Left ventricle myocardium inferior (tissue), 1 donor: ENCODE results near the gene LGALS9C. TPM values are rescaled to one million over a fixed set of nuclear protein-coding genes. Genes with fewer than 3 reads are reported as not detected.
"Not testable (repeated sequence)": the region's sequence is repeated elsewhere in the genome, so short reads cannot be mapped to it uniquely, and the experiment has no call there.

ENCODE experiments used
- DNase-seq: peaks from one replicate; pipeline ENCODE4 v3.0.0-alpha.2; 2020
- H3K27ac ChIP-seq: fragments of 200-600 bp; replicated peaks from 2 replicates; pipeline ENCODE4 v1.8.0; 2021
- H3K27me3 ChIP-seq: fragments of 200-600 bp; 2 replicates; pipeline ENCODE4 v1.8.0; 2021; ENCODE audit warnings: low read depth
- H3K36me3 ChIP-seq: fragments of 200-600 bp; 2 replicates; pipeline ENCODE4 v1.8.0; 2021
- H3K4me1 ChIP-seq: fragments of 200-600 bp; 2 replicates; pipeline ENCODE4 v1.8.0; 2021
- H3K4me3 ChIP-seq: fragments of 200-600 bp; 2 replicates; pipeline ENCODE4 v1.8.0; 2021; ENCODE audit warnings: mild to moderate bottlenecking, moderate library complexity
- H3K9me3 ChIP-seq: fragments of 200-600 bp; replicated peaks from 2 replicates; pipeline ENCODE4 v1.8.0; 2021
- intact Hi-C: fragments of 100-400 bp; cut with micrococcal nuclease; formaldehyde crosslinking; loops from one replicate; pipeline ENCODE4 v1.11.0; 2022
- total RNA-seq: library from RNA; stranded (reverse); fragmentation: NEBNext Ultra II Directional; extraction: Animal tissue kit (Norgen Biotek cat#: 25700); gene quantifications from one replicate; pipeline ENCODE4 v1.2.1, GENCODE V29; 2021
- donor health status: DM: no; HTN: yes; CAD: no; lungs with severe emphysema.

Gene LGALS9C
- total RNA-seq, 1 donor from 2014 or later: not detected

GRCh38 chr17:18526168-18526800 is 49.7 kb downstream of the LGALS9C start:
- H3K9me3 ChIP-seq, H3K27me3 ChIP-seq, H3K27ac ChIP-seq, H3K4me3 ChIP-seq, DNase-seq, H3K36me3 ChIP-seq, intact Hi-C loops, H3K4me1 ChIP-seq: not testable (repeated sequence)

- DNase-seq, H3K36me3 ChIP-seq, H3K4me3 ChIP-seq, intact Hi-C loops, H3K27me3 ChIP-seq, H3K27ac ChIP-seq, H3K4me1 ChIP-seq, H3K9me3 ChIP-seq: not testable (repeated sequence)
Measured at GRCh38 chr17:18527354-18527753, 50.8 kb downstream of the LGALS9C start.

DNA sequence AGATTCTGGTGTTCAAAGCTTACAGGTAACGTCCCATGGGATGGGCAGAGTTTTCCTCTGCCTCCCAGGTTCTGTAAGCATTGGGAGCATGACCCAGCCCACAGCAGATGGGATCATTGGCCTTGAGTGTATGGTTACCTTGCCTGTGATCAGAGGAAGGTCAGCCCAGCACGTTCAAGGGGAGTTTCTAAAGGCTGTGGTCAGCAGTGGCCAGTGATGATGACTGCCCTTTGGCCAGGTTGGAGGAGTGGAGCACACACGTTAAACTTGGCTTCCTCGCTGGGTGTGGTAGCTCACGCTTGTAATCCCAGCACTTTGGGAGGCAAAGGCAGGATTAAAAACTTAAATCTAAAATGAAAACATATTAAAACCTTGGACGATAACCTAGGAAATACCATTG is 51.8 kb downstream of the LGALS9C start:
- H3K27ac ChIP-seq, H3K4me1 ChIP-seq, H3K4me3 ChIP-seq, DNase-seq, H3K27me3 ChIP-seq, H3K9me3 ChIP-seq, H3K36me3 ChIP-seq, intact Hi-C loops: not testable (repeated sequence)

DNA sequence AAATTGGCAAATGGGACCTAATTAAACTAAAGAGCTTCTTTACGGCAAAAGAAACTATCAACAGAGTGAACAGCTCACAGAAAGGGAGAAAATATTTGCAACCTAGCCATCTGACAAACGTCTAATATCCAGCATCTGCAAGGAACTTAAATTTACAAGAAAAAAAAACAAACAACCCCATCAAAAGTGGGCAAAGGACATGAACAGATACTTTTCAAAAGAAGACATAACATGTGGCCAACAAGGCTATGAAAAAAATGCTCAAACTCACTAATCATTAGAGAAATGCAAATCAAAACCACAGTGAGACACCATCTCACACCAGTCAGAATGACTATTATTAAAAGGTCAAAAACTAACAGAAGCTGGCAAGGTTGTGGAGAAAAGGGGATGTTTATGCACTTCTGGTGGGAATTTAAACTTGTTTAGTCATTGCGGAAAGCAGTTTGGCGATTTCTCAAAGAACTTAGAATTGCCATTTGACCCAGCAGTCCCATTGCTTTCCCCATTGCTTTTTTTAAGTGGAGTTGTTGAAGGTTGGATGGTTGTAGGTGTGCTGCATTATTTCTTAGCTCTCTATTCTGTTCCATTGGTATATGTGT is 52.4 kb downstream of the LGALS9C start:
- intact Hi-C loops, H3K4me3 ChIP-seq, H3K4me1 ChIP-seq, H3K36me3 ChIP-seq, H3K9me3 ChIP-seq, H3K27ac ChIP-seq, DNase-seq, H3K27me3 ChIP-seq: not testable (repeated sequence)

GRCh38 chr17:18530405-18530804 is 53.8 kb downstream of the LGALS9C start:
- H3K4me1 ChIP-seq, H3K9me3 ChIP-seq, intact Hi-C loops, H3K27me3 ChIP-seq, H3K27ac ChIP-seq, H3K36me3 ChIP-seq, H3K4me3 ChIP-seq, DNase-seq: not testable (repeated sequence)

DNA sequence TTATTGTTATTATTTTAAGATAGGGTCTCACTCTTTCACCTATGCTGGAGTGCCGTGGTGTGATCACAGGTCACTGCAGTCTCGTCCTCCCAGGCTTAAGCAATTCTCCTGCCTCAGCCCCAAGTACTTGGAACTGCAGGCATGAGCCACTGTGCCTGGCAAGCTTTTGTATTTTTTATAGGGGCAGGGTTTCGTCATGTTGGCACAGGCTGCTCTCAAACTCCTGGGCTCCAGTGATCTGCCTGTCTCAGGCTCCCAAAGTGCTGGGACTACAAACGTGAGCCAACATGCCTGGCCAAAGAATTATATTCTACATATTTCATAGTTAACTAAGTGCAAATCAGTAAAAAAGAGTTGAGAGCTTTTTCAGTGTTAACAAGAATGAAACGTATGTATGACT is 65.6 kb downstream of the LGALS9C start:
- H3K4me3 ChIP-seq, DNase-seq, H3K36me3 ChIP-seq, H3K9me3 ChIP-seq, H3K4me1 ChIP-seq, H3K27ac ChIP-seq, H3K27me3 ChIP-seq, intact Hi-C loops: not testable (repeated sequence)

- H3K4me3 ChIP-seq, H3K27ac ChIP-seq, H3K27me3 ChIP-seq, DNase-seq, H3K36me3 ChIP-seq, H3K4me1 ChIP-seq, H3K9me3 ChIP-seq, intact Hi-C loops: not testable (repeated sequence)
Measured at GRCh38 chr17:18542907-18543306, 66.3 kb downstream of the LGALS9C start.

Other genes starting within 250 kb of the LGALS9C start
- gene FLII, start 218.1 kb upstream of the LGALS9C start, total RNA-seq: 257 TPM
- 37.0 TPM for gene MIEF2, start 216.1 kb upstream of the LGALS9C start, total RNA-seq
- 10.4 TPM for gene TOP3A, start 161.8 kb upstream of the LGALS9C start, total RNA-seq
- 12.3 TPM for gene SMCR8, start 161.5 kb upstream of the LGALS9C start, total RNA-seq
- 6.8 TPM for gene SHMT1, start 113.2 kb upstream of the LGALS9C start, total RNA-seq
- gene EVPLL, start 99.0 kb upstream of the LGALS9C start, total RNA-seq: not detected
- not detected for gene TBC1D28, start 167.6 kb downstream of the LGALS9C start, total RNA-seq
- 0.88 TPM for gene FOXO3B, start 205.5 kb downstream of the LGALS9C start, total RNA-seq